GM19239 (cell line): ENCODE results near the gene YIF1A.
"Not testable (repeated sequence)": the region's sequence is repeated elsewhere in the genome, so short reads cannot be mapped to it uniquely, and the experiment has no call there.

Experiments used
- DNase-seq: peaks from one replicate; pipeline ENCODE4 v3.0.0; 2011; ENCODE audit warnings: low spot score; ENCODE audit not compliant: insufficient read length
- FAIRE-seq: peaks from 2 replicates; lab custom pipeline; 2011; peaks lifted over from hg19 to GRCh38; lab: Jason Lieb, UNC

Gene YIF1A

DNA sequence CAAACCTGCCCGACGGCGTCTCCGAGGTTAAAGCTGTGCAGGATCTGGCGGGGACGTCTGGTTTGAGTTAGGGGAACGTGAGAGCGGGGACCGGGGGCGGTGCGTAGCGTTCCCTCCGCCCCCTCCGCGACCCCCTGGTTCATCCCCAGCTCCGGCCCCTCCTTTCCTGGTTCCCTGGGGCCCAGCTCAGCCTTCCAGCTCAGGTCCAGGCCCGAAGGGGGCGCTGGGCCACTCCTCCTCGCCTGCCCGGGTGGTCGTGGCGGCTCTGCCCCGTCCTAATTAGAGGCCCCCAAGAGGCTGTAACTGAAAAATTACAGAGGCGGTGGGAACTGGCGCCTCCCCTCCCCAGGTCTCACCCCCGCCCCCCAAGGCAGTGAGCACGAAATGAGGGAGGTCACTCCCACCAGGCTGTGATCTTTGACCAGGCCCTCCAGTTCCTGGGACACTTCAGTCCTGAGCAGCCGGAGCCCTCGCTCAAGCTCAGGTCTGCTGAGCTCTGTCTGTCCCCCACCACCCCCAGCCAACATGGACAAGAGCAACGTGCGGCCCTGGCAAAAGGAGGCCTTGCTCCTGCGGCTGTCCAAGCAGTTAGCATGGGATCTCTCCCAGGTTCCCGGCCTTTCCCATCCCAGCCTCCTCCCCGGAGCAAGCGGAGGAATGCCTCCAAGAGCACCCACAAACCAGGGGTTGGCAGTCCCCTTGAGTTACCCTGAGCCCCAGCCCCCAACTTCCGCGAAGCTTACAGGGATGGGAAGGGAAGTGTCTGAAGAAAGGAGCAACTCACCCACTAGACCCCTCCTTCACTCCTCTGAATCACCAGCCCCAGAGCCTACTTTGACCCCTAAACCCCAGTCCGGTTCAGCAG, 24.6 kb upstream of the YIF1A start:
- FAIRE-seq (no peak), DNase-seq (no peak)

DNA sequence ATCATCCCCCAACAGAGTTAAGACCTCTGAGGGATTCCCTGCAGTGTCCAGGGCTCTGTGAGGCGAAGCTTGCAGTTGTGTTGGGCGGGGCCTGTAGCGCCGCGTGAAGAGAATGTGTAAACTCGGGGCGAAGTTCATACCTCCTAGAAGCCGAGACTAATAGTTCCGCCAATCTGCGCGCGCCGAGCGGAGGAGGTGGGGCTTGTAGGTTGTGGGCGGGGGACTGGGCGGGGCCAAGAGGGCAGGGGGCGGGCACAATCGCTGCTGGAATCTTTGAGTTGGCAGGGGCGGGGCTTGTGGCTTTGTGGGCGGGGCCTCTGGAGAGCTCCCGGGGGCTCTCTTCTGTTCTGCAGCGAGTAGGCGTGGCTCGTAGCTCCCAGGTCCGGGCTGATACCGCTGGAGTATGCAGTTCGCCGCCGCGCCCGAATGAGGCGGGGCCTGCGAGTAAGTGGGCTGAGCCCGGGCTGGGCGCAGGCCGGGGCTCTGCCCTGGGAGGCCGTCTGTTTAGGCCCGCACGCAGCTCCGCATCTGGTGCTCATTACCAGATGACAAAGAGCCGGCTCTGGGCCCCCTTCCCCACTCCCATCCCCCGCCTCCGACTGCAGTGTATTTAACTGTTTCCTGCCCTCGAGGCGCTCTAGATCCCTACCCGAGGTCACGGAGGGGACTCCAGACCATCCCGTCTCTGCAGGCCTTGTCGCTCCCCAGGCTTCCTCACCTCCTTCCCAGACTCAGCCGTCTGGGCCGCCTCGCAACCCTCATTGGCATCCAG, 23.8 kb upstream of the YIF1A start:
- DNase-seq (peak; percentile 98), FAIRE-seq (peak; percentile 99)

DNA sequence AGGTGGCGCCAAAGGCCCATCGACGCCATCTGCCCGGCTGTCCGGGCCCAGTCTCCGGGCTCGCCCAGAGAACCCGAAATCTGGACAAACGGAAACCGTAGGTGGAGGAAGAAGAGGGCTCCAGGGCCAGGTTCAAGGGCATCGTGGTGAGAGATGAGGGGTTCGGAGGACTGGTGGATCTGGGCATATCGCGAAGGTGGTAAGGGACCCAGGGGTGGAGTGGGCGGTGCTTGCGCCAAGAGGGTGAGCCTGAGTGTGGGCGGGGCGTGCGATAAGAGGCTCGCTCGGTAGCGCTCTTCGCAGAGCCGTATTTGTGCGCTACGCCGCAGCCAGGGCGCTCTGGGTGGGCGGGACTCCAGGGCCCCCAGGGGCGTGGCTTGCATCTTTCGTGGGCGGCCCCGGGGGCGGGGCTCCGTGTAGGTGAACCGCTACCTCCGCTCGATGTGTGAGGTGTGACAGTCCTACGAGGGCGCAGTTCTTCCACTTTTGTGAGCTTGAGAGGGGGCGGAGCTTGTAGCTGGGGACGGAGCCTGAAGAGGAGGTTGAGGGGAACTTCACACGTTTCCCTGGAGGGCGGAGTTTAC, 23.1 kb upstream of the YIF1A start:
- FAIRE-seq (no peak), DNase-seq (peak; percentile 83)

DNA sequence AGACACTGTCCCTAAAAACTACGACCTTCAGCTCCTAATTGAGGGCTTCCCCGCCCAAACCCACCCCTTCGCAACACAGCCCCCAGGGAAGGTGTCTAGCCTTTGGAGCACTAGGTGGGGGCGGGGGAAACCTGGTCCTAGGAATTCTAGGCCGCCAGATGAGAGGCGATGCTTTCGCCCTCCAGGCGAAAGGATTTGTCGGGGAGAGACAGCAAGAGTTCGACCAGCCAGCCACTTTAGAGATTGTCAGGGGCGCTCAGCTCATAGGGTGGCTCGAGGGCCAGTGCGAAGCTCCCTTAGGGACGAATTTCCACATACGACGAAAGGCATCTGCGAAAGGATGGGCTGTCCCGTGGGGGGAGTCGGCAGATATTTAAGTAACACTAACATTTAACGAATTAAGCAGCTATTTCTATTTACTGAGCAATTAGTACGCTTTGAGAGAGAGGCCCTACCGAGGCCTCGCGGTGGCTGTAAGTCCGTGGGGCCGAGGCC, 22.6 kb upstream of the YIF1A start:
- DNase-seq (no peak), FAIRE-seq (no peak)

DNA sequence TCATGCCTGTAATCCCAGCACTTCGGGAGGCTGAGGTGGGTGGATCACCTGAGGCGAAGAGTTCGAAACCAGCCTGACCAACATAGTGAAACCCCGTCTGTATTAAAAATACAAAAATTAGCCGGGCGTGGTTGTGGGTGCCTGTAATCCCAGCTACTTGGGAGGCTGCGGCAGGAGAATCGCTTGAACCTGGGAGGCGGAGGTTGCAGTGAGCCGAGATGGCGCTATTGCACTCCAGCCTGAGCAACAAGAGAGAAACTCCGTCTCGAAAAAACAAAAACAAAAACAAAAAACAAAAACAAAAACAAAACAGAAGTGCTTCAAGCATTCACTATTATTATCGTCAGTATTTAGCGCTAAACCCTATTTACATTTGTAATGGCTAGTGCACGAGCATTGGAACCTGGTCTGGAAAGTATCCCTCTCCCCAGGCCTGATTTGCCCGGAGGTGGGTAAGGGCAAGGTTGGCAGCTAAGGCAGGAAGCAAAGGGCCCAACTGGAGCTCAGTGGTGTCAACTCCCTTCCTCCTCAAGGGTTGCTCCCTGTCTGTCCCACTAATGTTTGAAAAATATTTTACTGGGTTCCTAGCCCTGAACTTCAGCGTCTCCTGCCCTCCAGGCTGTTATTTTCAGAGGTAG, 22.0 kb upstream of the YIF1A start:
- not testable (repeated sequence) for FAIRE-seq, DNase-seq

DNA sequence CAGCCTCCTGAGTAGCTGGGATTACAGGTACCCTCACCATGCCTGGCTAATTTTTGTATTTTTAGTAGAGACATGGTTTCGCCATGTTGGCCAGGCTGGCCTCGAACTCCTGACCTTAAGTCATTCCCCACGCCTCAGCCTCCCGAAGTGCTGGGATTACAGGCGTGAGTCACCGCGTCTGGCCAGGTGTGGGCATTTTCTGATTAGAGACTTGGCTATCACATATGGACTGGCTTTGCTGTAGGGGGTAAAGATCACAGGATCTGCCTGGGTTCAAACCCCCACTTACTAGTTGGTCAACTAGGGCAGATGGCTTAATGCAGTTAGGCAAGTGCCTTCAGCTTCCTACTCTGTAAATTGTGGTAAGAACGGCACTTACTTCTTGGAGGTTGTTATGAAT, 21.4 kb upstream of the YIF1A start:
- FAIRE-seq: no peak
- DNase-seq: no peak

DNA sequence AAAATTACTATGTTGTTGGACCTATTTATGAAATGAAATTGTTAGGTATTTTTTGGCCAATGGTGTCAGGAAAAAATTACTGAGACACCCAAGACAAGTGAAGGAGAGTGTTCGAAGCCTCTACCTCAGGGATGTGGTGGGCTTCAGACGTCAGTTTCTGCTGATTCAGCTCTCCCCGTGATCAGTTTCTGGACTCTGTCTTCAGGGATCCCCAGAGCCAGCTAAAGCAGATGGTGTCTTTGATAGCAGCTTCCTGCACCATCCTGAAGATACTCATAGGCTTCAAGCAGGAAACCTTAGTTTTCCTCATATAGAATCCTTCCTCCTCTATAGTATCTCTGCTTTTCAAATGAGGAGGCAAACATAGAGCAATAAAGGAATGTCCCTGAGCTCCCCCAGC, 20.5 kb upstream of the YIF1A start:
- DNase-seq: no peak
- FAIRE-seq: no peak

DNA sequence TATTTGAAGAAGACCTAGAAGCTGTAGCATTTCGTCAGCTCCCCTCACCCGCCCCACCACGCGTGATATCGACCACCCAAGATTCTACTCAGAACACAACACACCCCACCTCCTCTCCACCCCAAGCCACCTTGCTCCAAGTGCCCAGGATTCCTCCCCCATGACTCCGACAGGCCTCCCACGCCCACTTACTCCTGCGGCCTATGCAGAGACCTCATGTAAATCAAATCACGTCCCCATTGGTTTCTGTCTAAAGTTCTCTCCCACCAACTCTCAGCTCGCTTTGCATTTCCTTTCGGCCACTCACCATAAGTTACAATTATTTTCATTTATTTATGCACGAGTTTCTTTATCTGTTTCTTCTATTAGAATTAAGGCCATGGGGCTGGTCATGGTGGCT, 13.7 kb upstream of the YIF1A start:
- no peak for FAIRE-seq

DNA sequence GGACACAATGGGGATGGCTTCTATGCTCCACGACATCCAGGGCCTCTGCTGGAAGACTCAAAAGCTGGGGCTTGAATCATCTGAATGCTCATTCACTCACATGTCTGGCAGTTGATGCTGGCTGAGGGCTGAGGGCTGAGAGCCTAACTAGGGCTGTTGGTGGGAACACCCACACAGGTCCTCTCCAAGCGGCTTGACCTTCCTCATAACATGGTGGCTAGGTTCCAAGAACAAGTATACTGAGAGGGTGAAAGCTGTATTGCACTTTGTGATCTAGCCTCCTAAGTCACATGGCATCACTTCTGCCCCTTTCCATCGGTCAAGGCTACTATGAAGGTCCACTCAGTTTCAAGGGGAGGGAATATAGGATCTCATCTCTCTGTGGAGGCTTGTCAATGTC, 10.2 kb upstream of the YIF1A start:
- DNase-seq (no peak), FAIRE-seq (no peak)

More for the DNA sequence above, 13.7 kb upstream of the YIF1A start:
- DNase-seq: no peak

DNA sequence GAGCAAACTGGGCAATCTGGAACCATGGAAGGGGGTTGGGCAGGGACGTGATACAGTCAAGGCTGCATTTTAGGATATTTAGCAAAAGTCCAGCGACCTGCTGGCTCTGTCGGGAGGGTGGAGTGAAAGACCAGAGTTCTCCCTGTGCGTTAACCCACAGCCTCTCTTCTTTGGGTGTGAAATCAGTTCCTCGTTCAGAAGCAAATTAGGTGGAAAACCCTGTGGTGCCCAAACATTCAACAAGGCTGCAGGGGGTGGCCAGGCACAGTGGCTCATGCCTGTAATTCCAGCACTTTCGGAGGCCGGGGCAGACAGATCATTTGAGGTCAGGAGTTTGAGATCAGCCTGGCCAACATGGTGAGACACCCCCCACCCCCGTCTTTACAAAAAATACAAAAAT, 8.7 kb upstream of the YIF1A start:
- FAIRE-seq: no peak

DNA sequence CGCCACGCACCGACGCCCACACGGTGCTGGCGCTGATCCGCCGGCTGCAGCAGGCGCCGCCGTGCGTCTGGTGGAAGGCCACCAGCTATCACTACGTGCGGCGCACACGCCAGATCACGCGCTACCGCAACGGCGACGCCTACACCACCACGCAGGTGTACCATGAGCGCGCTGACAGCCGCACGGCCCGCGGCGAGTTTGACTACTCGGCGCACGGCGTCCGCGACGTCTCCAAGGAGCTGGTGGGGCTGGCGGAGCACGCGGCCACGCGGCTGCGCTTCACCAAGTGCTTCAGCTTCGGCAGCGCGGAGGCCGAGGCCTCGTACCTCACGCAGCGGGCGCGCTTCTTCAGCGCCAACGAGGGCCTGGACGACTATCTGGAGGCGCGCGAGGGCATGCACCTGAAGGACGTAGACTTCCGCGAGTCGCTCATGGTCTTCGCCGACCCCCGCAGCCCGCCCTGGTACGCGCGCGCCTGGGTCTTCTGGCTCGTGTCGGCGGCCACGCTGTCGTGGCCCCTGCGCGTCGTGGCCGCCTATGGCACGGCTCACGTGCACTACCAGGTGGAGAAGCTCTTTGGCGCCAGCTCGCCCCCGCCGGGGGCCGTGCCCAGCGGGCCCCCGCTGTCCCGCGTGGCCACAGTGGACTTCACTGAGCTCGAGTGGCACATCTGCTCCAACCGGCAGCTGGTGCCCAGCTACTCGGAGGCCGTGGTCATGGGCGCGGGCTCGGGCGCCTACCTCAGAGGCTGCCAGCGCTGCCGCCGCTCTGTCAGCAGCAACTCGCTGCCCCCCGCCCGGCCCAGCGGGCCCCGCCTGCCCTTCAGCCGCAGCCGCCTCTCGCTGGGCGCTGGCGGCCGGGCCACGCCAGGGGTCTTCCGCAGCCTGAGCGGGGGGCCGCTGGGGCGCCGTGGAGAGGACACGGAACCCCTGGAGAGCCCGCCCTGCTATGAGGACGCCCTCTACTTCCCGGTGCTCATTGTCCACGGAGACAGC, 6.0 kb upstream of the YIF1A start:
- DNase-seq (no peak), FAIRE-seq (no peak)

More for the DNA sequence above, 8.7 kb upstream of the YIF1A start:
- no peak for DNase-seq

DNA sequence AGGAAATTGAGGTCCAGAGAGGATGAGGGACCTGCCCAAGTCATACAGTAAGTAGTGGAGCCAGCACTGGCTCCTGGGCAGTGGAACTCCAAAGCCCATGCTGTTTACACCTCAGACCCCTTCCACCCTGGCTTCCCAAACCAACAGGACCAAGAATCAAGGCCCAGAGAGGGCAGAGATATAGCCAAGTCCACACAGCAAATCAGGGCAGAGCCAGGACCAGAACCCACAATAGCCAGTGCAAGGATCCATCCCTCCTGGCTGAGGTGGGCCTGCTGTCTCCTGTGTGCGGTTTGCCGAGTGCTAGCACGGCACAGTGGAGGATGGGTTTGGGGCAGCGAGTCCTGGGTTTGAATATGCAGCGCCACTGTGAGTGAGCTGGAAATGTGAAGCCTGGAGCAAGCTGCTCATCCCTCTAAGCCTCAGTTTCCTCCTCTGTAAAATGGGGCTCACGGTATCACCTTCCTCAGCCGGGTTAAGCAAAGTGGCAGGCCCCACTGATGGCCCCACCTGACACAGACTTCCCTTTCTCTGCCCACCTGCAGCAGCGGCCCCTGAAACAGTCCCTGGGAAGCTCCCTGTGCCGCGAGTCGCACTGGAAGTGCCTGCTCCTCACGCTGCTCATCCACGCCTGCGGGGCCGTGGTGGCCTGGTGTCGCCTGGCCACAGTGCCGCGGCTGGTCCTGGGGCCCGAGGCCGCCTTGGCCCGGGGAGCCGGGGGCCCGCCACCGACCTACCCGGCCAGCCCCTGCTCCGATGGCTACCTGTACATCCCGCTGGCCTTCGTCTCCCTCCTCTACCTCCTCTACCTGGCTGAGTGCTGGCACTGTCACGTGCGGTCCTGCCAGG, 5.1 kb upstream of the YIF1A start:
- DNase-seq: no peak
- no peak for FAIRE-seq

DNA sequence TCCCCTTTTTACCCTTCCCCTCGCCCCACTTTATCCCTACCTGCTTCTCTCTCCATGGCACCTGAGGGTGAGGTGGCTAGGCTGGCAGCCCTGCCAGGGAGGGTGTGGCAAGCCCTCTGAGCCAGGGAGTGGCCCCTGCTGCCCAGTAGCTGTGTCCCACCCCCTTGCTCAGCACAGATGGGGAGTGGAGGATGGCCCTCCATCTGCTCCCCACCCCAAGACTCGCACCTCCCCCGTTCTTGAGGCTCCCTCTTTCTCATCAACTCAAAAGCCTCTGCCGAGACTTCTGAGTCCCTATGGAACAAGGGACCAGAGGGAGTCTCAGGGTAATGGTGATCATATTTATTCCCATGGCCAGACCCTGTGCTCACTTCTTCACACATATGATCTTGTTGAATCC, 4.4 kb upstream of the YIF1A start:
- no peak for DNase-seq
- no peak for FAIRE-seq

DNA sequence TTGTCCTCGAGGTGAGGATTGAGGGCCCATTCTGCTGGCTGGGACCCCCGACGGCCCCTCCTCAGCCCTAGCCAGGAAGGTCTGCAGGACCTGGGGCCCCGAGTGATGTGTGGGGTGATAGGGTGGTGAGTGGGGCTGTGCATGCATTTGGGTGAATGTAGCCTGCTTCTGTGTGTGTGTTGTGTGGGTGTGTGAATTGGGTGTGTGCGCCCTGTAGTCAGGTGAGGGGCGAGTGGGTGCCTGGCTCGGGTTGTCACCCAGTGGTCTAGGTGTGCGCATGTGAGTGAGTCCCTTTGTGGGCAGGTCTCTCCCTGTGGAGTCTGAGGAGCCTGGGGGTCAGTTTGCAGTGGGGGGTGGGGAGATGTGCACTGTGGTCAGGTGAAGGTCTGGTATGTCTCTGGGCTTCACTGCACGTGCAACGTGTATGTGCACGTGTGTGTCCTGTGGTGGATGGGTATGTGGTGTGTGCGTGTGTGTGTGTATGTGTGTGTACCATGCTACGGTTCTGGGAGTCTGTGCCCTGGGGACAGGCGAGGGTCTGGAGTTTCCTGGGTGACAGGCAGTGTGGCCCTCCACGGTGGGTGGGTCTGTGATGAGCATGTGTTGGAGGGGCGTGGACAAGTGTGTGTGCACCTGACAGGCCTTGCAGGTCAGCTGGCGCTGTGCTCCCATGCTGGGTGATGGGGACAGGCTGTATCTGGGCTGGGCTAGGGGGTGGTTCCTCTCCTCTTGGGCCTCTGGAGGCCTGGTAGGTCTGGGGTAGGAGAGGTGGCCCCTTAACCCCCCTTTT, 3.8 kb upstream of the YIF1A start:
- FAIRE-seq: no peak
- no peak for DNase-seq

DNA sequence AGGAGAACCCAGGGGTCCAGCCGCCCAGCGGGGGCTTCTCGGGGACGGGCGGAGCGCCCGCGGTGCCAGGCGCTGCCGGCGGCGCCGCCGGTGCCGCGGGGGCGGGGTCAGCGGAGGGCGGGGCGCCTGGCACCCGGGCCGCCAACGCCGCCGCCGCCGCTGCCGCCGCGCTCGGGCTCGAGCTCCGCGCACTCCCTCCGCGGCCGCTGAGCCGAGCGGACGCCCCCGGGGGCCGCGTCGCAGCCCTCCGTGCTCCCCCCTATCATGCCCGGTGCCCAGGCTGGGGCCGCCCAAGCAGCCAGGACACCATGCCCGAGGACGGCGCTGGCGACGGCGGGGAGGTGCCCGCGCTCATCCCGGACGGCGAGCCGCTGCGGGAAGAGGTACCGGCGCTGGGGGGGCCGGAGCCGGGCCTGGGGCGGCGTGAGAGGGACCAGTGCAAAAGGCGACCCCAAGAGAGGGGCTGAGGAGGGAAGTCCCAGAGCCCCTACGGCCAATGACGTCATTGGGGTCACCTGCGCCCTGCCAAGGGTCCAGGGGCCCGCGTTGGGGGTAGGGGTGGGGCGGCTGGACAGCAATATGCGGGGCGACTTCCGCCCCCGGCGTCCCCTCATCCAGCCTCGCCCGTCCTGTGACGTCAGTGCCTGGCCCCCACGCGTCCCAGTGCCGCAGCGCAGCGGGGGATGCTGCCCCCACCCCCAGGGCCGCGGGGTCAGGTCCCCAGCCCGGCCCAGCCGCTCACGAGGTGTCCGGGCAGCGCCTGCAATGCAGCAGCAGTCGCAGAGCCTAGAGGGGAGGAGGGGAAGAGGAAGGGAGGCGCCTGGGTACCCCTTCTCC, 3.0 kb upstream of the YIF1A start, which contains the start of gene TMEM151A:
TMEM151A (plus strand) TSS at position 189 of the 837 bp plus-strand sequence; CDS start at position 309, 120 bp downstream.
- FAIRE-seq (no peak), DNase-seq (no peak)

DNA sequence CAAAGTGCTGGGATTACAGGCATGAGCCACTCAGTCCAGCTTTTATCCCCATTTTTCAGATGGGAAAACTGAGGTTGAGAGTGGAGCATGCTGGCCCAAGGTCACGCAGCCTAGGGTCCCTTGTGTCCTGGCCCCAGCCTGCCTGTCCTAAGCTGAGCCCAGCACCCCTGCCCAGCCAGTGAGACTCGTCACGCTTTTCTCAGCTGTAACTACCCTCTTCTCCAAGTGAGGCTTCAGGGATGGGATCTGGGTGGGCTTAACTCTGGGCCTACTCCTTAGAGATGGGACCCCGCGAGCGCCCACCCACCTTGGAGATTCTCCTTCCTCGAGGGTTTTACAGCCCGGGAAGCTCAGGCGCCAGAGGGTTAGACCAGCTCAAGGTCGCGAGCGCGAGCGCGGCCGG, 2.4 kb upstream of the YIF1A start:
- FAIRE-seq (no peak), DNase-seq (no peak)

DNA sequence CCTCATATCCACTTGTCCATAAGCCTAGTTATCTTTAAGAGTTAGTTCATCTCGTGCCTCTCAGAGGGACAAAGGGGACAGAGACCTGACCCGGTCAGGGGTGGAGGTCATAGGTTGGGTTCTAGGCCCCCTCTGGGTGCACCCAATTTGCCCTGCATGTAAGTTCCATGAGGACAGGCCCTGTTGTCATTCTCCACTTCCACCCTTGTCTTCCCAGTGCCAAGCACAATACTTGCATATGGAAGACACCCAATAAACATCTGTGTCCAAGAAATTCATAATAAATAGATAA, 1.3 kb upstream of the YIF1A start:
- DNase-seq: no peak
- no peak for FAIRE-seq
